A673 (cell line): ENCODE measurements around the gene ZNF738. TPM values are rescaled to one million over a fixed set of nuclear protein-coding genes. Genes with fewer than 3 reads are reported as not detected.

Experiments used
- BruUV-seq: library from RNA; stranded (reverse); fragments of 400-500 nt; replicated peaks from 2 replicates; lab custom pipeline; 2021; lab: Mats Ljungman, UMichigan
- CTCF ChIA-PET: fragments of 300-600 bp; sonication (Branson Sonifier 250); formaldehyde crosslinking; loops from one replicate; lab custom pipeline; 2022; ENCODE audit warnings: antibody characterized with exemption; lab: Charles Lee
- POLR2A ChIA-PET: fragments of 300-600 bp; sonication (Branson Sonifier 250); formaldehyde crosslinking; loops from one replicate; lab custom pipeline; 2022; ENCODE audit warnings: antibody characterized with exemption; ENCODE audit not compliant: low non-redundant PET; lab: Charles Lee
- DNase-seq: peaks from one replicate; pipeline ENCODE4 v3.0.0-alpha.2; 2015; ENCODE audit warnings: low spot score
- H3K27ac ChIP-seq: fragments of 200-600 bp; sonication (generic); 2 replicates; pipeline ENCODE4 v1.5.1; 2016; ENCODE audit warnings: mixed run types, low read depth, mild to moderate bottlenecking, mixed read lengths, antibody characterized with exemption, low read length; ENCODE audit not compliant: poor library complexity, severe bottlenecking
- H3K27me3 ChIP-seq: fragments of 200-600 bp; sonication (generic); replicated peaks from 2 replicates; pipeline ENCODE4 v1.6.1; 2017; ENCODE audit warnings: mixed run types, low read depth, mild to moderate bottlenecking, mixed read lengths, antibody characterized with exemption, low read length; ENCODE audit not compliant: insufficient read depth, poor library complexity
- H3K36me3 ChIP-seq: fragments of 200-600 bp; sonication (generic); 2 replicates; pipeline ENCODE4 v1.6.1; 2016; ENCODE audit warnings: mixed run types, mild to moderate bottlenecking, mixed read lengths, antibody characterized with exemption, low read length; ENCODE audit not compliant: insufficient read depth, poor library complexity, severe bottlenecking
- H3K4me1 ChIP-seq: fragments of 200-600 bp; sonication (generic); 2 replicates; pipeline ENCODE4 v1.6.1; 2017; ENCODE audit warnings: mixed run types, mild to moderate bottlenecking, mixed read lengths, antibody characterized with exemption, low read length; ENCODE audit not compliant: insufficient read depth, poor library complexity, severe bottlenecking
- H3K4me3 ChIP-seq: fragments of 200-600 bp; sonication (generic); 2 replicates; pipeline ENCODE4 v1.5.1; 2016; ENCODE audit warnings: low read depth, mixed run types, mild to moderate bottlenecking, mixed read lengths, low read length; ENCODE audit not compliant: poor library complexity, severe bottlenecking
- H3K9me3 ChIP-seq: fragments of 200-600 bp; sonication (generic); 2 replicates; pipeline ENCODE4 v1.6.1; 2016; ENCODE audit warnings: mixed run types, low read depth, mild to moderate bottlenecking, mixed read lengths, antibody characterized with exemption, low read length; ENCODE audit not compliant: poor library complexity, severe bottlenecking
- CTCF ChIP-seq: fragments of 300-800, 200-600 bp; sonication (generic); conservative IDR thresholded peaks from 2 replicates; pipeline ENCODE4 v1.5.1; 2017; ENCODE audit warnings: low read depth, mild to moderate bottlenecking, antibody characterized with exemption, low read length, moderate library complexity, mixed read lengths
- EZH2 ChIP-seq: fragments of 200-600 bp; sonication (generic); IDR thresholded peaks from 2 replicates; pipeline ENCODE4 v1.6.1; 2017; ENCODE audit warnings: borderline replicate concordance, low read depth, mild to moderate bottlenecking, mixed read lengths, antibody characterized with exemption, low read length; ENCODE audit not compliant: poor library complexity, severe bottlenecking
- intact Hi-C: fragments of 100-400 bp; cut with micrococcal nuclease; formaldehyde crosslinking; loops from one replicate; pipeline ENCODE4 v1.10.0; 2022; ENCODE audit not compliant: unreplicated experiment
- total RNA-seq: library from RNA; stranded (reverse); gene quantifications from 2 replicates; pipeline ENCODE4 v1.2.3, GENCODE V29; 2021

Gene ZNF738
- total RNA-seq, 1 experiment from 2014 or later, result 27.2 TPM

- CTCF ChIA-PET, result no interaction called here
- POLR2A ChIA-PET, result no interaction called here
- Histone ChIP-seq H3K4me1 (no peaks in the 10 kb centered on the region), H3K36me3 (peaks cover 4% of the 10 kb centered on the region), H3K9me3 (peaks cover 24% of the 10 kb centered on the region), H3K27me3 (no peaks in the 10 kb centered on the region), H3K4me3 (no peak overlapping the region), H3K27ac (no peak overlapping the region)
- TF ChIP-seq CTCF, result no peak
- TF ChIP-seq EZH2, result no peak
- DNase-seq, result no peak
- intact Hi-C loops, result no loop called here
- no TSS peak for BruUV-seq
These were observed 41.0 kb upstream of the ZNF738 start for GRCh38 chr19:21317821-21318220.

DNA sequence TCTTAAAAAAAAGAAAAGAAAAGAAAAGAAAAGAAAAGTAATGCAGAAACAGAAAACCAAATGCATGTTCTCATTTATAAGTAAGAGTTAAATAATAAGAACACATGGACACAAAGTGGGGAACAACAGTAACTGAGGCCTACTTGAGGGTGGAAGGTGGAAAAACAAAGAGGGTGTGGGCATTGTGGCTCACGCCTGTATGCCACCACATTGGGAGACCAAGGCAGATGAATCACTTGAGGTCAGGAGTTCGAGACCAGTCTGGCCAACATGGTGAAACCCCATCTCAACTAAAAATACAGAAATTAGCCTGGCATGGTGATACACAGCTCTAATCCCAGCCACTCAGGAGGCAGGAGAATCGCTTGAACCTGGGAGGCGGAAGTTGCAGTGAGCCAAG, 37.7 kb upstream of the ZNF738 start:
- ChIA-PET POLR2A (no interaction called here), CTCF (no interaction called here)
- Histone ChIP-seq H3K27me3 (no peaks in the 10 kb centered on the region), H3K4me1 (no peaks in the 10 kb centered on the region), H3K4me3 (no peak overlapping the region), H3K36me3 (peaks cover 15% of the 10 kb centered on the region), H3K27ac (no peak overlapping the region), H3K9me3 (peaks cover 31% of the 10 kb centered on the region)
- TF ChIP-seq EZH2 (no peak), CTCF (no peak)
- DNase-seq, result no peak
- no TSS peak for BruUV-seq
- intact Hi-C loops, result no loop called here

DNA sequence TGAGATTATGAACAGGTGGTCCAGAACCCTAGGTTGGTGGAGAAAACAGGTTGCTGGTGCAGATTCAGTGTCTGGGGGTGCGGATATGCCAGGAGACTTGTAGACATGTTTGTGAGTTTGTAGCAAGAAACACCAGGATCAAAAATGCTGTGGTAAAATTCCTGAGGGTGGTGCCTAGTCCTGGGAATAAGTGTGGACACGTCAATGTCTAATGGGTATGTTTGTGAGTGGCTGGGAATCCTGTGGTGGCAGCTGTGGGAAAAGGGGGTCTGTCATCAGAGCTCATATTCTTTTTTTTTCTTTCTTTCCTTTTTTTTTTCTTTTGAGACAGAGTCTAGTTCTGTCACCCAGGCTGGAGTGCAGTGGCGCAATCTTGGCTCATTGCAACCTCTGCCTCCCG, 36.8 kb upstream of the ZNF738 start:
- H3K4me3 ChIP-seq, result no peak overlapping the region
- peaks cover 34% of the 10 kb centered on the region for H3K9me3 ChIP-seq
- H3K4me1 ChIP-seq, result no peaks in the 10 kb centered on the region
- no TSS peak for BruUV-seq
- H3K27ac ChIP-seq, result no peak overlapping the region
- H3K36me3 ChIP-seq, result peaks cover 19% of the 10 kb centered on the region
- intact Hi-C loops, result no loop called here
- no peak for DNase-seq
- TF ChIP-seq CTCF (no peak), EZH2 (no peak)
- CTCF ChIA-PET, result no interaction called here
- H3K27me3 ChIP-seq, result no peaks in the 10 kb centered on the region
- POLR2A ChIA-PET, result no interaction called here
